WI38 (cell line): Measurements from ENCODE around the gene MAMLD1.

ENCODE experiments used
- H3K4me3 ChIP-seq: 2 replicates; pipeline ENCODE4 v1.5.1; 2011; ENCODE audit warnings: low read depth, mild to moderate bottlenecking, control low read depth, low read length
- TF ChIP-seq, protein P1 (sequence below): IDR thresholded peaks from 2 replicates; pipeline ENCODE4 v1.5.1; 2012; ENCODE audit warnings: low read depth, mild to moderate bottlenecking, control low read depth, low read length

Gene MAMLD1

DNA sequence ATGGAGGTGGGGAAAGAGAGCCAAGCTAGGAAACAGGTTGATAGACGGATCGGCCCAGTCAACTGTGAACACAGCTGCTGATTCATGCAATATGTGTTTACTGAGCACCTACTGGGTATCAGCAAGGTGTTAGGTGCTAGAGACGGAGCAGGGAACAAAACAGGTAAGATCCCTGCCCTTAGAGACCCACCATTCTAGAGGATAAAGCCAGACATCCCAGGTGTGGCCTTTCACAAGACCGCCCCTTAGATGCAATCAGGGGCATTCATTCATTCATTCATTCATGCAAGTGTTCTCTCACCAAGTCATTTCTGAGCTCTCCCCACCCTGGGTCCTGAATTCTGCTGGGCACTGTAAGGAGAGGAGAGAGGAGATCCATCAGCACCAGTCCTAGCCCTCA lies 185.1 kb downstream of the MAMLD1 start:
- TF ChIP-seq, protein P1, sequence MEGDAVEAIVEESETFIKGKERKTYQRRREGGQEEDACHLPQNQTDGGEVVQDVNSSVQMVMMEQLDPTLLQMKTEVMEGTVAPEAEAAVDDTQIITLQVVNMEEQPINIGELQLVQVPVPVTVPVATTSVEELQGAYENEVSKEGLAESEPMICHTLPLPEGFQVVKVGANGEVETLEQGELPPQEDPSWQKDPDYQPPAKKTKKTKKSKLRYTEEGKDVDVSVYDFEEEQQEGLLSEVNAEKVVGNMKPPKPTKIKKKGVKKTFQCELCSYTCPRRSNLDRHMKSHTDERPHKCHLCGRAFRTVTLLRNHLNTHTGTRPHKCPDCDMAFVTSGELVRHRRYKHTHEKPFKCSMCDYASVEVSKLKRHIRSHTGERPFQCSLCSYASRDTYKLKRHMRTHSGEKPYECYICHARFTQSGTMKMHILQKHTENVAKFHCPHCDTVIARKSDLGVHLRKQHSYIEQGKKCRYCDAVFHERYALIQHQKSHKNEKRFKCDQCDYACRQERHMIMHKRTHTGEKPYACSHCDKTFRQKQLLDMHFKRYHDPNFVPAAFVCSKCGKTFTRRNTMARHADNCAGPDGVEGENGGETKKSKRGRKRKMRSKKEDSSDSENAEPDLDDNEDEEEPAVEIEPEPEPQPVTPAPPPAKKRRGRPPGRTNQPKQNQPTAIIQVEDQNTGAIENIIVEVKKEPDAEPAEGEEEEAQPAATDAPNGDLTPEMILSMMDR = no peak
- no peak overlapping the region for H3K4me3 ChIP-seq

DNA sequence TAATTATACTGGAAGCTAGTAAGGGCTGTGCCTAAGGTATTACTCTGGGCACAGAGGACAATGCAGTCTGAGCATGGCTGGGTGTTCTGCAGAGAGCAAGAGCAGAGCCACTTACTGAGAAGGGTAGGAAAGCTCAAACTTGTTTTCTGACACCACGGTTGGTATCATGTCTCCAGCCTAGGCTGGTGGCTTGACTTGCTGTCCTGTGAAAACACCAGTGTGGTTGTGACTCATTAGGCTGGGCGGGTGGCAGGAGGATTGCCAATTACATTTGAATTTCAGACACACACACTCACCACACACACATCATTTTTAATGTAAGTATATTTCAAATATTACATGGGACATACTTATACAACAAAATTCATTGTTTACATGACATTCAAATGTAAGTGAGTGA lies 185.6 kb downstream of the MAMLD1 start:
- H3K4me3 ChIP-seq = no peak overlapping the region
- TF ChIP-seq, protein P1 = no peak

DNA sequence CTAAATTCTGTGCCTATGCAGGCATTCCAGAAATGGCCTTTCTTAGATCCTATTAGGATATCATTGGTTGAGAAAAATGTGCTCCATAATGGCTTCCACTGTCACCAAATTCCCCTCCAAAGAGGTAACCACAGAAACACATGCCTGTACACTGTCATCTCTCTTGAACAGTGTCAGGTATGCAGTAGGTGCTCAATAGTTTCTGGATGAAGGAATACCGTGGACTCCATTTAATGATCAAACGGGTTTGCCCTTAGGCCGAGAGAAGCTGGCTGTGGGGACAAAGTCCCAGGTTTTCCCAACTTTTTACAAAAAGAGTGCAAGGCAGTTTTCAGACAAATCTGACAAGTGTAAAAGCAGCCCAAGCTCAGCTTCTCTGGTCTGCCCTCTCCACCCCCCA lies 188.8 kb downstream of the MAMLD1 start:
- TF ChIP-seq, protein P1 = no peak
- H3K4me3 ChIP-seq = no peak overlapping the region

DNA sequence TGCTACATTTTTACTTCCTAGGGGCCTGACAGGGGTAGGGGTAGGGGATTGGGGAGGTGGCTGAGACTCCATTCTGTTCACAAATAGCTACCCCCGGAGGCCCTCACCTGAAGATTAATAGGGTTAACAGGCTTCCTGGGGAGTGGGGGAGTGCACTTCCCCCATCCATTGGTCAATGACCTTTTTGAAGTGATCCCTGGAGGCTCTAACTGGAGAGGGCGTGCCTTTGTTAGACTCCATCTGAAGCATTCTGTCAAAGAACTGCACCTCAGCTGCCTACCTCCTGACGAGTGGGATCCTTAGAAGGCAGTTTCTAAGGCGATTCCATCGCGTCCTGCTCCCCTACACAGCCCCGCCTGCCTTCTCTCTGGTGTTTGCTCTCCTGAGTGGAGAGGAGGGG lies 195.3 kb downstream of the MAMLD1 start:
- no peak overlapping the region for H3K4me3 ChIP-seq
- TF ChIP-seq, protein P1 = no peak
